K562 (cell line): ENCODE results near the gene SAT1. TPM values are rescaled to one million over a fixed set of nuclear protein-coding genes. Genes with fewer than 3 reads are reported as not detected.

Experiments
- ATAC-seq: fragments of 200-7000 bp; cut with Tn5 transposase; 3 replicates; pipeline ENCODE4 v1.9.1; 2020; ENCODE audit warnings: moderate library complexity
- BruUV-seq: library from RNA; stranded (reverse); fragments of 400-500 nt; replicated peaks from 2 replicates; lab custom pipeline; 2021; lab: Mats Ljungman, UMichigan
- CTCF ChIA-PET: fragments of 300-600 bp; formaldehyde crosslinking; extraction: SDS; loops from one replicate; lab custom pipeline; 2021; ENCODE audit warnings: low intra/inter-chr PET ratio; lab: Yijun Ruan, JAX
- POLR2A ChIA-PET: fragments of 300-600, 350-650 bp; sonication (Branson Sonifier 250); formaldehyde crosslinking; extraction: SDS; loops from one replicate; lab custom pipeline; 2021; ENCODE audit warnings: antibody characterized with exemption, inconsistent platforms; lab: Yijun Ruan, JAX
- DNase-seq, 4 experiments: peaks; one replicate each; pipeline versions ENCODE4 v3.0.0 to v3.0.0-alpha.2; 2011 to 2018; ENCODE audit warnings: low spot score in 3 of 4, mixed read lengths in 3 of 4; ENCODE audit errors: extremely low read depth in 1 of 4
- FAIRE-seq: peaks from 2 replicates; lab custom pipeline; 2011; peaks lifted over from hg19 to GRCh38; lab: Jason Lieb, UNC
- H2AFZ ChIP-seq: 2 replicates; pipeline ENCODE4 v1.6.0; 2011; ENCODE audit warnings: low read depth, low read length, control low read depth, inconsistent platforms
- H3K27ac ChIP-seq: fragments of 200-600 bp; 3 replicates; pipeline ENCODE4 v1.8.0; 2011; ENCODE audit warnings: low read depth, mild to moderate bottlenecking, control low read depth, inconsistent platforms, low read length, moderate library complexity, mixed read lengths; ENCODE audit errors: extremely low read depth
- H3K27me3 ChIP-seq, 2 experiments: fragments of 300-600 bp in 1 of 2; 2 replicates in 1 of 2; 3 replicates in 1 of 2; pipeline versions ENCODE4 v1.6.0 to v1.8.0; 2011; ENCODE audit warnings: inconsistent platforms in 2 of 2, low read length in 2 of 2, mild to moderate bottlenecking in 1 of 2, mixed read lengths in 1 of 2, moderate library complexity in 1 of 2; ENCODE audit not compliant: control insufficient read depth in 2 of 2, insufficient read depth in 2 of 2
- H3K36me3 ChIP-seq: fragments of 300-600 bp; 3 replicates; pipeline ENCODE4 v1.8.0; 2011; ENCODE audit warnings: mild to moderate bottlenecking, low read length, inconsistent platforms; ENCODE audit not compliant: control insufficient read depth, insufficient read depth
- H3K4me1 ChIP-seq, 2 experiments: fragments of 200-600 bp in 1 of 2; replicated peaks in 1 of 2; 2 replicates in 1 of 2; 3 replicates in 1 of 2; pipeline versions ENCODE4 v1.5.1 to v1.8.0; 2011; ENCODE audit warnings: inconsistent platforms in 2 of 2, low read length in 2 of 2, mild to moderate bottlenecking in 1 of 2, mixed read lengths in 1 of 2, moderate library complexity in 1 of 2; ENCODE audit not compliant: control insufficient read depth in 2 of 2, insufficient read depth in 2 of 2
- H3K4me2 ChIP-seq: 2 replicates; pipeline ENCODE4 v1.6.1; 2011; ENCODE audit warnings: low read length, control low read depth, inconsistent platforms, mixed read lengths; ENCODE audit not compliant: insufficient read depth
- H3K4me3 ChIP-seq: fragments of 200-600 bp; sonication (generic), shearing (Covaris generic); 2 replicates; pipeline ENCODE4 v1.5.1; 2016; ENCODE audit warnings: control low read depth, inconsistent platforms
- H3K79me2 ChIP-seq: fragments of 200-600 bp; 3 replicates; pipeline ENCODE4 v1.8.0; 2011; ENCODE audit warnings: low read length, inconsistent platforms; ENCODE audit not compliant: control insufficient read depth, insufficient read depth
- H3K9ac ChIP-seq, 2 experiments: 2 replicates each; pipeline versions ENCODE4 v1.6.0 to v1.6.1; 2011; ENCODE audit warnings: low read depth in 2 of 2, low read length in 2 of 2, control low read depth in 1 of 2, inconsistent platforms in 1 of 2, mild to moderate bottlenecking in 1 of 2, mixed read lengths in 1 of 2; ENCODE audit not compliant: insufficient read depth in 1 of 2
- H3K9me1 ChIP-seq: one replicate; pipeline ENCODE4 v1.6.0; 2011; ENCODE audit warnings: inconsistent platforms, mild to moderate bottlenecking, low read length, moderate library complexity; ENCODE audit not compliant: control insufficient read depth, insufficient read depth
- H3K9me3 ChIP-seq: replicated peaks from 2 replicates; pipeline ENCODE4 v1.5.1; 2011; ENCODE audit warnings: low read depth, low read length, inconsistent platforms; ENCODE audit not compliant: control insufficient read depth, insufficient read depth
- H4K20me1 ChIP-seq: replicated peaks from 2 replicates; pipeline ENCODE4 v1.6.1; 2011; ENCODE audit warnings: low read length, inconsistent platforms, mixed read lengths; ENCODE audit not compliant: control insufficient read depth, insufficient read depth
- HNRNPLL ChIP-seq: fragments of 200-400 bp; formaldehyde crosslinking; IDR thresholded peaks from 2 replicates; pipeline ENCODE4 v1.6.1; 2017; ENCODE audit warnings: low read length, low read depth, mild to moderate bottlenecking; ENCODE audit not compliant: poor library complexity, severe bottlenecking
- PTBP1 ChIP-seq: fragments of 200-400 bp; formaldehyde crosslinking; IDR thresholded peaks from 2 replicates; pipeline ENCODE4 v1.6.1; 2017; ENCODE audit warnings: low read depth, low read length
- SAP30 ChIP-seq: fragments of 200-600 bp; sonication (generic); IDR thresholded peaks from 2 replicates; pipeline ENCODE4 v1.6.1; 2012; ENCODE audit warnings: borderline replicate concordance, low read depth, mild to moderate bottlenecking, moderate library complexity, low read length, control low read depth, inconsistent platforms; ENCODE audit not compliant: insufficient read depth, poor library complexity, severe bottlenecking
- ZNF57 ChIP-seq: fragments of 450-650 bp; formaldehyde crosslinking; IDR thresholded peaks from 2 replicates; pipeline ENCODE4 v1.4.0; 2020; ENCODE audit warnings: mild to moderate bottlenecking, moderate library complexity
- ZNF766 ChIP-seq: fragments of 200-800 bp; sonication (Bioruptor generic); conservative IDR thresholded peaks from 2 replicates; pipeline ENCODE4 v1.6.1; 2016; ENCODE audit warnings: missing genetic modification characterization, missing compliant biosample characterization
- WGBS: fragments of 100-300 bp; shearing (Covaris generic); methylation state at CpG from one replicate; pipeline ENCODE4 v1.1.6; 2016; ENCODE audit warnings: low coverage, mixed read lengths; ENCODE audit not compliant: insufficient coverage; ENCODE audit errors: missing lambda C conversion rate; 5-methylcytosine and 5-hydroxymethylcytosine counted together
- in situ Hi-C: fragments of 300-500 bp; cut with MboI; formaldehyde crosslinking; loops from 4 replicates; pipeline ENCODE4 v1.15.0; 2018; ENCODE audit warnings: inconsistent platforms, mixed read lengths
- intact Hi-C: fragments of 100-400 bp; cut with micrococcal nuclease; formaldehyde crosslinking; loops from 2 replicates; pipeline ENCODE4 v1.14.2; 2022
- polyA plus RNA-seq, 8 experiments: library from polyadenylated mRNA; depleted of rRNA in 4 of 8; stranded (reverse) in 5 of 8; unstranded in 3 of 8; fragments of >200 nt; fragmentation: Nextera tagmentation in 2 of 8; fragmentation: Illumina TruSeq in 1 of 8; extraction: Ambion mirVana in 2 of 8; extraction: Trizol in 1 of 8; gene quantifications; 2 replicates each; pipeline versions ENCODE4 v1.2.1 to v1.2.3, GENCODE V29; 2011 to 2014; ENCODE audit warnings: inconsistent platforms in 1 of 8, missing spikeins in 1 of 8
- total RNA-seq, 7 experiments: library from RNA; depleted of rRNA in 6 of 7; stranded (reverse); fragments of >200 nt in 6 of 7; fragmentation: Illumina TruSeq in 2 of 7; extraction: Trizol in 2 of 7; gene quantifications; 2 replicates each; pipeline versions ENCODE4 v1.2.1 to v1.2.3, GENCODE V29; 2011 to 2021; ENCODE audit warnings: low replicate concordance in 1 of 7
- TF ChIP-seq, protein P1 (sequence below): fragments of 150-350 bp; IDR thresholded peaks from 2 replicates; pipeline ENCODE4 v1.6.1; 2014; ENCODE audit warnings: low read depth, mild to moderate bottlenecking, low read length, borderline replicate concordance

The SAT1 gene
- total and polyA plus RNA-seq, 9 of the 15 experiments (the other 6 are each of a cell fraction or from before 2014, with no cell fraction given) = 47.4 to 194 (median 74.1) TPM

DNA sequence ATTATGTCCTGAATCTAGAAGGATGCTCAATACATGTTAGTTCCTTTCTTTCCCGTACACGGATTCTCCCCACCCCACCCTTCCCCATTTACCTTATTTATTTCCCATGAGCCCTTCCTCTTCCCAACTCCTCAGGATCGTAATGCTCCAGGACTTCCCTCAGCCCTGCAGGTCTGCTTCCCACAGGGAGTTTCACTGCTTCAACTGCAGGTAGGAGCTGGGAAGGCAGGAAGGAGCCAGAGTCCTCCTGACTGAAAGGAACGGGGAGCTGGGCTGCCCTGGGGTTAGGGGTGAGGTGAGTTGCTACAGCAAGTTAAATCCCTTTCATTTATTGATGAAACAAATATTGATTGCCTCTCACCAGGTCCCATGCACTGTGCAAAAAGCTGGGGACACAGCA is 33.2 kb downstream of the SAT1 start:
- WGBS = 43% methylated on average over 3 of the region's 4 CpGs
- H3K27ac ChIP-seq = no peak overlapping the region
- no peaks in the 10 kb centered on the region for H3K27me3 ChIP-seq
- H3K4me1 ChIP-seq = peaks cover 0 to 3% of the 10 kb centered on the region in 2 experiments; a peak in 2 of 5 replicates
- intact Hi-C loops = no loop called here
- ChIA-PET CTCF (no interaction called here), POLR2A (no interaction called here)
- no peak for FAIRE-seq
- no TSS peak for BruUV-seq
- no peaks in the 10 kb centered on the region for H3K9me1 ChIP-seq
- H3K9ac ChIP-seq = no peak overlapping the region
- in situ Hi-C loops = no loop called here
- no peak overlapping the region for H3K4me2 ChIP-seq
- H3K79me2 ChIP-seq = no peaks in the 10 kb centered on the region
- no peaks in the 10 kb centered on the region for H3K9me3 ChIP-seq
- TF ChIP-seq PTBP1 (no peak), ZNF766 (CRISPR knock-in tag) (no peak), SAP30 (no peak), HNRNPLL (no peak), ZNF57 (no peak)
- TF ChIP-seq, protein P1, sequence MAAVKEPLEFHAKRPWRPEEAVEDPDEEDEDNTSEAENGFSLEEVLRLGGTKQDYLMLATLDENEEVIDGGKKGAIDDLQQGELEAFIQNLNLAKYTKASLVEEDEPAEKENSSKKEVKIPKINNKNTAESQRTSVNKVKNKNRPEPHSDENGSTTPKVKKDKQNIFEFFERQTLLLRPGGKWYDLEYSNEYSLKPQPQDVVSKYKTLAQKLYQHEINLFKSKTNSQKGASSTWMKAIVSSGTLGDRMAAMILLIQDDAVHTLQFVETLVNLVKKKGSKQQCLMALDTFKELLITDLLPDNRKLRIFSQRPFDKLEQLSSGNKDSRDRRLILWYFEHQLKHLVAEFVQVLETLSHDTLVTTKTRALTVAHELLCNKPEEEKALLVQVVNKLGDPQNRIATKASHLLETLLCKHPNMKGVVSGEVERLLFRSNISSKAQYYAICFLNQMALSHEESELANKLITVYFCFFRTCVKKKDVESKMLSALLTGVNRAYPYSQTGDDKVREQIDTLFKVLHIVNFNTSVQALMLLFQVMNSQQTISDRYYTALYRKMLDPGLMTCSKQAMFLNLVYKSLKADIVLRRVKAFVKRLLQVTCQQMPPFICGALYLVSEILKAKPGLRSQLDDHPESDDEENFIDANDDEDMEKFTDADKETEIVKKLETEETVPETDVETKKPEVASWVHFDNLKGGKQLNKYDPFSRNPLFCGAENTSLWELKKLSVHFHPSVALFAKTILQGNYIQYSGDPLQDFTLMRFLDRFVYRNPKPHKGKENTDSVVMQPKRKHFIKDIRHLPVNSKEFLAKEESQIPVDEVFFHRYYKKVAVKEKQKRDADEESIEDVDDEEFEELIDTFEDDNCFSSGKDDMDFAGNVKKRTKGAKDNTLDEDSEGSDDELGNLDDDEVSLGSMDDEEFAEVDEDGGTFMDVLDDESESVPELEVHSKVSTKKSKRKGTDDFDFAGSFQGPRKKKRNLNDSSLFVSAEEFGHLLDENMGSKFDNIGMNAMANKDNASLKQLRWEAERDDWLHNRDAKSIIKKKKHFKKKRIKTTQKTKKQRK = no peak
- no peaks in the 10 kb centered on the region for H4K20me1 ChIP-seq
- no peak overlapping the region for H3K4me3 ChIP-seq
- DNase-seq = no peak
- no peak for ATAC-seq
- no peaks in the 10 kb centered on the region for H3K36me3 ChIP-seq
- H2AFZ ChIP-seq = no peak overlapping the region
